Kidney (tissue), 11 donors: ENCODE results near the gene UPK3BL1. TPM values are rescaled to one million over a fixed set of nuclear protein-coding genes. Genes with fewer than 3 reads are reported as not detected.
"Not testable (repeated sequence)": the region's sequence is repeated elsewhere in the genome, so short reads cannot be mapped to it uniquely, and the experiment has no call there.

Source experiments
- DNase-seq, 5 donors: peaks; one replicate each; pipeline ENCODE4 v3.0.0-alpha.2; 2013 to 2020
- FAIRE-seq: peaks from 2 replicates; lab custom pipeline; 2012; peaks lifted over from hg19 to GRCh38; lab: Jason Lieb, UNC
- H3K27ac ChIP-seq, 2 donors: one replicate each; pipeline ENCODE4 v1.7.0; 2013; ENCODE audit warnings: low read depth in 2 of 2, low read length in 2 of 2, inconsistent platforms in 1 of 2
- H3K27me3 ChIP-seq: one replicate; pipeline ENCODE4 v1.7.1; 2013; ENCODE audit warnings: low read length, inconsistent platforms; ENCODE audit not compliant: control insufficient read depth, insufficient read depth
- H3K36me3 ChIP-seq, 3 donors: one replicate each; pipeline versions ENCODE4 v1.7.0 to v1.7.1; 2013; ENCODE audit warnings: low read length in 3 of 3, control low read depth in 1 of 3, inconsistent platforms in 1 of 3; ENCODE audit not compliant: insufficient read depth in 3 of 3, control insufficient read depth in 2 of 3
- H3K4me1 ChIP-seq, 3 donors: one replicate each; pipeline versions ENCODE4 v1.7.0 to v1.7.1; 2013; ENCODE audit warnings: low read length in 3 of 3, inconsistent platforms in 1 of 3, low read depth in 1 of 3; ENCODE audit not compliant: control insufficient read depth in 2 of 3, insufficient read depth in 2 of 3
- H3K4me3 ChIP-seq, 3 donors: one replicate each; pipeline versions ENCODE4 v1.7.0 to v1.8.1; 2013; ENCODE audit warnings: low read length in 3 of 3, control low read depth in 1 of 3, inconsistent platforms in 1 of 3
- H3K9ac ChIP-seq, 3 donors: one replicate each; pipeline versions ENCODE4 v1.7.0 to v1.7.1; 2013; ENCODE audit warnings: low read length in 3 of 3, control low read depth in 1 of 3, inconsistent platforms in 1 of 3
- H3K9me3 ChIP-seq, 3 donors: one replicate each; pipeline versions ENCODE4 v1.7.0 to v1.7.1; 2013; ENCODE audit warnings: low read length in 3 of 3, control low read depth in 1 of 3, inconsistent platforms in 1 of 3; ENCODE audit not compliant: control insufficient read depth in 2 of 3, insufficient read depth in 1 of 3
- intact Hi-C: fragments of 100-400 bp; cut with DNase I; formaldehyde crosslinking; loops from one replicate; pipeline ENCODE4 v1.11.1; 2022
- polyA plus RNA-seq: library from polyadenylated mRNA; stranded (reverse); fragments of 350-450 nt; fragmentation: Illumina TruSeq; extraction: RNeasy Lipid Tissue Mini Kit (QIAGEN cat#74804); gene quantifications from one replicate; pipeline ENCODE4 v1.2.3, GENCODE V29; 2014; ENCODE audit warnings: low read depth, low replicate concordance; ENCODE audit not compliant: insufficient read depth
- total RNA-seq: library from RNA; stranded (reverse); fragmentation: NEBNext Ultra II Directional; extraction: Animal tissue kit (Norgen Biotek cat#: 25700); gene quantifications from one replicate; pipeline ENCODE4 v1.2.1, GENCODE V29; 2021
- donor health status: control.
- donor health status: control.
- donor health status: DM: yes; HTN: yes; CAD: no.
- donor health status: Normal renal cell carcinoma (clear cell type).

UPK3BL1 gene
- total and polyA plus RNA-seq, 2 donors from 2014 or later, result 23.9 to 44.5 TPM

DNA sequence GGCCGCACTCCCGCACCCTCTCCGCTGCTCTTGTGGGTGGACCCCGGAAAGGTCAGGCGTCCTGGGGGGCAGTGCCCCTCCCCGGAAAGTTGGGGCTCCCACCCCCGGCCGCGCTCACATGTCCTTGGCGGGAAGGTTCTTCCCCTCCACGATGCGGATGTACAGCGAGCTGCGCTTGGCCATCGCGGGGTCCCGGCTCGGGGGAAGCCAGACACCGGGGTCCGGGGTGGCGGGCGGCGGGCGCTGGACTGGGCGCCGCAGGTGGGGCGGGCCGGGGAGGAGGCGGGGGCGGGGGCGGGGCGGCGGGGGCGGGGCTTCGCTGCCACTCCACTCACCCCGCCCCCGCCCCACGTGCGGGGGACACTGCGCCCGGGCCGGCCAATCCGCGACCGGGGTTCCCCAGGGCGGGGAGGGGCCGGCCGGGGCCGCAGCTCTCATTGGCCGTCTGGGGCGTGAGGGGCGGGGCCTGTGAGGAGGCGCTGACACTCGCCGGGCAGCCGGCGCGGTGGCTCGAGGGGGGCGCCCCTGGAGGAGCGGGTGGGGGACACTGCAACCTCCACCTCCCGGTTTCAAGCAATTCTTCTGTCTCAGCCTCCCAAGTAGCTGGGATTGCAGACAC is 26.0 kb downstream of the UPK3BL1 start, which contains the start of gene RASA4:
RASA4 (minus strand) TSS at position 250 of the 619 bp plus-strand sequence; CDS start at position 183, 67 bp downstream.
- H3K27me3 ChIP-seq, intact Hi-C loops, H3K9me3 ChIP-seq, H3K27ac ChIP-seq, FAIRE-seq, H3K9ac ChIP-seq, H3K36me3 ChIP-seq, H3K4me1 ChIP-seq, H3K4me3 ChIP-seq: not testable (repeated sequence)
- DNase-seq, result peak; percentile 34 to 91 (median 52)

DNA sequence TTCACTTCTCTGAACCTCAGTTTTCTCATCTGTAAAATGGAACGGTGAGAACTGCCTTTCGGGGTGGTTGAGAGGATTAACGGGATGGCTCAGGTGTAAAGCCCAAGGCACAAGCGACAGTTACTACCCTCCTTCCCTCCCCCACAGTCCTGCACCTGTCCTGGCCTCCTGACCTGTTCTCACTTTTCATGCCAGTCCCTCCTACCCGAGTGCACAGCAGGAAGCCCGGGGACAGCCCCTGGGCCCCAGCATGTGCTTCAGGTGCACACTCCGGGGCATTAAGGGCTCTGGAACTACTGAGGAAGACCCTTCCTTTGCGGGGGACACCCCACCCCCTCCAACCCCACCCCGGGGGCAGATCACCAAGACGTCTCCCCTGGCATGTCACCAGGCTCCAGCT is 26.7 kb downstream of the UPK3BL1 start:
- not testable (repeated sequence) for FAIRE-seq

DNA sequence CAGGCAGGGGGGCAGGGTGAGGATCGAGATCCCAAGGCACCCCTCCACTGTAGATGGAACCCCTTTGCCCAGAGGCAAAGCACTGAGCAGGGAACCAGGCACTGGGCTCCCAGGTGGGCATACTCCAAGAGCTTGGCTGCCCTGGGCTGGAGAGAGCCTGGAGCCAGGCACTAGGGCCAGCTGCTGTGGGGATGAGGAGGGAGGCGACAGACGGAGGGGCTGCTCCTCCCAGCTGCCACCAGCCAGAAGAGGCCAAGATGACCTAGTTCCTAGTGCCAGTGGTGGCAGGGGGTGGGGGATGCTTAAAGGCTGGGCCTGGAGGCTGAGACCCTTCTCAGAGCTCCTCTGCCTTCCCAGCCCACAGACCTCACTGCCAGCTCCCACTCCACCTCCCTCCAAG is 27.7 kb downstream of the UPK3BL1 start:
- H3K9me3 ChIP-seq, H3K27ac ChIP-seq, H3K27me3 ChIP-seq, DNase-seq, FAIRE-seq, intact Hi-C loops, H3K4me3 ChIP-seq, H3K9ac ChIP-seq, H3K4me1 ChIP-seq, H3K36me3 ChIP-seq: not testable (repeated sequence)

More for the DNA sequence above, 26.7 kb downstream of the UPK3BL1 start:
- H3K4me3 ChIP-seq, H3K4me1 ChIP-seq, DNase-seq, intact Hi-C loops, H3K27ac ChIP-seq, H3K27me3 ChIP-seq, H3K9me3 ChIP-seq, H3K36me3 ChIP-seq, H3K9ac ChIP-seq: not testable (repeated sequence)

DNA sequence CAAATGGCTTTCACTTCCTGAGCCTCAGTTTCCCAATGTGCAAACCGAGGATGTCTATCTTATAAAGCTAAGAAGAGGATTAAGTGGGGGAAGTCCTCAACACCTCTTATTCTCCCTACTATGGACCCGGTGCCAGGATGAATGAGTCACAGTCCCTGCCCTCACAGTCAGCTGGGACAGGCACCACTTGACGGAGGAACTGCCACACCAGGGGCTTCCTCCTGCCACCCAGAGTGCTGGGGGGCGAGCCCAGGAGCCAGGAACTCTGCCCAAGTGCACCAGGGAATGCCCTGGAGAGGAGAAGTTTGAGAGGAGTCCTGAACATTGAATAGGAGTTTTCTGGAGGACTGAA is 28.3 kb downstream of the UPK3BL1 start:
- H3K9me3 ChIP-seq, H3K36me3 ChIP-seq, H3K27me3 ChIP-seq, H3K27ac ChIP-seq, H3K9ac ChIP-seq, H3K4me3 ChIP-seq, FAIRE-seq, H3K4me1 ChIP-seq, DNase-seq, intact Hi-C loops: not testable (repeated sequence)

DNA sequence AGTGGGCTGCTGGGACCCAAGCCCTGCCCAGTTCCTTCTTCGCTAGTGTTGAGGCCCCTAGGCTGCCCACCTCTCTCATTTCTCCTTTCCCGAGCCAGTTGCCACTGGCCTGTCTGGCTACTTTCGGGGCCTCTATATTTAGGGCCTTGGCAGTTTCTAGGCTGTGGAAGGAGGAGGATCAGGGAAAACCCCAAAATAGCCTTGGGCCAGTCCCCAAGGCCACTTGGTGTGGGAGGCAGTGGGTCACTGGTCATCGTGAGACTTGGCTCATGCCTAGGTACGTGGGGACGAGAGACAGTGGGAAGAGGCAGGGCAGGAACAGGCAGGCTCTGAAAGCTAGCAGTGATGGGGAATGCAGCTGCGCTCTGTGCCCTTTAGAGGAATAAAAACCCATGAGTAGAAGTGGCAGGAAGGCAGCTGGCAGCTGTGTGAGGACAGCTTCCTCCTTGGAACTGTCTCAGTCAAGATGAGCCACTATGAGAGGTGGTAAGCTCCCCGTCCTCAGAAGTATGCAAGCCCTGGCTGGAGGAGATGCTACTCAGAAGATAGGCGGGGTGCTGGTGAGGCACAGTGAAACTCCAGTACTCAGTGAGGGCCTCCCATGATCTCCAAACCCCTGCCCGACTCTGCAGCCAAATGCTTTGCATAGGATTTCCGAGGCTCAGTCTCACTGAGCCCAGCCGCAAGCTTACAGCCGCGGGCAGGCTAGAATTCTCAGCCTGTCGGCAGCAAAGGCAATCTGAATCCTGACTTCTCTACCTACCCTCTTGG is 28.8 kb downstream of the UPK3BL1 start:
- H3K27me3 ChIP-seq, H3K4me3 ChIP-seq, intact Hi-C loops, H3K36me3 ChIP-seq, FAIRE-seq, H3K9me3 ChIP-seq, H3K9ac ChIP-seq, H3K4me1 ChIP-seq, H3K27ac ChIP-seq: not testable (repeated sequence)
- peak in 1 of 5 donors; percentile 16 for DNase-seq

DNA sequence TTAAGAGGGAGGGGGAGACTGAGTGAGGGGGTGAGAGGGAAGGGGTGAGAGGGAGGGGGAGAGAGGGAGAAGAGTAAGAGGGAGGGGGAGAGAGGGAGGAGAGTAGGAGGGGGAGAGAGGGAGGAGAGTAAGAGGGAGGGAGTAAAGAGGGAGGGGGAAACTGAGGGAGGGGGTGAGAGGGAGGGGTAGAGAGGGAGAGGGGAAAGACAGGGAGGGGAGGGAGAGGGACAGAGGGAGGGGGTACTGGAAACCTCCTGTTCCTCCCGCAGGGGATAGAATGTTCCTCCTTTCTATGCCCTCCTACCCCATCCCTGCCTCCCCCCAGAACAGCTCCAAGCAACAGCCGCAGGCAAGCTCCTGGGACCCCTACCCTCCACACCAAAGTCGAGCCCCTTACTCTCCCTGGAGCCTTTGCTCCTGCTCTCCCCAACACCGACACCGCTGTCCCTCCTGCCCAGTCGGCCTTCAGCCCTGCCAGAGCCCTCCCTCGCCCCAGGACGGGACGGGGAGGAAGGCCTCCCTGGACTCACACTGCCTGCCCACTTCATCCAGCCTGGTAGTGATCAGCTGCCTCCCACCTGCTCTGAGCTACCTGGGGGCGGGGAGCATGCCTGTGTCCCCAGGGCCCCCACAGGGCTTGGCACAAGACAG is 30.8 kb downstream of the UPK3BL1 start:
- not testable (repeated sequence) for FAIRE-seq

DNA sequence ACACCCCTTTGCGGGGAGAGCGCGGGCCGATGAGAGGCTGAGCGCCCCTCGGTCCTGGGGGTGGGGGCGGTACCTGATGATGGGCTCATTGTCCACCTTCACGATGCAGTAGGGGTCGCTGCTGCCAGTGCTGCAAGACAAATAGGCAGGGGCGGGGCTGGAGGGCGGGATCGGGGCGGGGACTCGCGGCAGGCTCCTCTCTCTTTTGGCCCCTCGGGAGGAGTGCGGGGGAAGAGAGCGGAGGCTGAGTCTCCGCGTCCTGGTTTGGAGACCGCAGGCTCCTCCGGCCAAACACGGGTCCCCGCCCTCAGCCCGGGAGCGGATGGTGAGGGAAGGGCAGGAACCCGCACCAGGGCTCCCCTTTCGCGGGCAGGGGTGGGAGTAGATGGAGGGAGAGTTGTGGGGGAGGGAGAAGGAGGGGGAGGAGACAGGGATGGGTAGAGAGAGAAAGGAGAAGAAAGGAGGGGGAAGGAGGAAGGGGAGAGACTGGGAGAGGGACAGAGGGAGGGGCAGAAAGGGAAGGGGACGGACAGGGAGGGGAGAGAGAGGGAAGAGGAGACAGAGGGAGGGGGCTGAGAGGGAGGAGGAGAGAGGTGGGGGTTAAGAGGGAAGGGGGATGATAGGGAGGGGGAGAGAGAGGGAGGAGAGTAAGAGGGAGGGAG is 31.4 kb downstream of the UPK3BL1 start:
- DNase-seq, H3K27me3 ChIP-seq, H3K36me3 ChIP-seq, FAIRE-seq, H3K4me1 ChIP-seq, H3K9ac ChIP-seq, H3K4me3 ChIP-seq, H3K9me3 ChIP-seq, H3K27ac ChIP-seq, intact Hi-C loops: not testable (repeated sequence)

More for the DNA sequence above, 30.8 kb downstream of the UPK3BL1 start:
- DNase-seq, result peak; percentile 23 to 85 (median 43)
- H3K4me1 ChIP-seq, H3K36me3 ChIP-seq, H3K9ac ChIP-seq, H3K9me3 ChIP-seq, intact Hi-C loops, H3K4me3 ChIP-seq, H3K27me3 ChIP-seq: not testable (repeated sequence)
- peak overlapping the region in 1 of 2 donors; percentile 28 for H3K27ac ChIP-seq
